IPS-18c (cell line): ENCODE data around the gene ZSCAN30.

Source experiments
- H3K4me3 ChIP-seq: 2 replicates; pipeline ENCODE4 v1.7.0; 2013; ENCODE audit warnings: low read depth, mild to moderate bottlenecking, low read length, moderate library complexity; ENCODE audit not compliant: insufficient read depth
- H3K9me3 ChIP-seq: one replicate; pipeline ENCODE4 v1.6.1; 2013; ENCODE audit warnings: mild to moderate bottlenecking, low read length, moderate library complexity; ENCODE audit not compliant: control insufficient read depth, insufficient read depth

ZSCAN30 gene

GRCh38 chr18:35289293-35289692 lies 736 bp downstream of the ZSCAN30 start:
- Histone ChIP-seq H3K4me3 (peak overlapping the region; percentile 94), H3K9me3 (peaks cover 7% of the 10 kb centered on the region)

GRCh38 chr18:35284841-35285240 lies 5.2 kb downstream of the ZSCAN30 start:
- Histone ChIP-seq H3K9me3 (peaks cover 7% of the 10 kb centered on the region), H3K4me3 (no peak overlapping the region; the same call in 1 of the 2 replicates)

- H3K9me3 ChIP-seq, result peaks cover 9% of the 10 kb centered on the region
- no peak overlapping the region; the same call in 1 of the 2 replicates for H3K4me3 ChIP-seq
These were observed 5.9 kb downstream of the ZSCAN30 start for GRCh38 chr18:35283923-35284794.

- H3K9me3 ChIP-seq, result peaks cover 10% of the 10 kb centered on the region
- no peak overlapping the region for H3K4me3 ChIP-seq
These were observed 7.7 kb downstream of the ZSCAN30 start for GRCh38 chr18:35282353-35282752.

GRCh38 chr18:35278969-35279368 lies 11.1 kb downstream of the ZSCAN30 start:
- Histone ChIP-seq H3K9me3 (peaks cover 2% of the 10 kb centered on the region), H3K4me3 (no peak overlapping the region)

GRCh38 chr18:35278085-35278484 lies 11.9 kb downstream of the ZSCAN30 start:
- peaks cover 2% of the 10 kb centered on the region for H3K9me3 ChIP-seq
- H3K4me3 ChIP-seq, result no peak overlapping the region

- Histone ChIP-seq H3K4me3 (no peak overlapping the region), H3K9me3 (peaks cover 2% of the 10 kb centered on the region)
These were observed 12.4 kb downstream of the ZSCAN30 start for GRCh38 chr18:35277633-35278032.

- Histone ChIP-seq H3K4me3 (no peak overlapping the region), H3K9me3 (peaks cover 2% of the 10 kb centered on the region)
These were observed 13.8 kb downstream of the ZSCAN30 start for GRCh38 chr18:35276267-35276666.

GRCh38 chr18:35271656-35272055 lies 18.4 kb downstream of the ZSCAN30 start:
- H3K9me3 ChIP-seq, result peaks cover 6% of the 10 kb centered on the region
- no peak overlapping the region for H3K4me3 ChIP-seq

- Histone ChIP-seq H3K9me3 (peaks cover 6% of the 10 kb centered on the region), H3K4me3 (no peak overlapping the region)
These were observed 21.2 kb downstream of the ZSCAN30 start for GRCh38 chr18:35268821-35269220.

GRCh38 chr18:35267809-35268208 lies 22.2 kb downstream of the ZSCAN30 start:
- no peak overlapping the region for H3K4me3 ChIP-seq
- peaks cover 6% of the 10 kb centered on the region for H3K9me3 ChIP-seq

- H3K9me3 ChIP-seq, result peaks cover 6% of the 10 kb centered on the region
- peak overlapping the region; percentile 9; the same call in 1 of the 2 replicates for H3K4me3 ChIP-seq
These were observed 22.8 kb downstream of the ZSCAN30 start for GRCh38 chr18:35267161-35267651.

GRCh38 chr18:35264409-35264808 lies 25.6 kb downstream of the ZSCAN30 start:
- peaks cover 6% of the 10 kb centered on the region for H3K9me3 ChIP-seq
- no peak overlapping the region for H3K4me3 ChIP-seq

GRCh38 chr18:35256947-35257346 lies 33.1 kb downstream of the ZSCAN30 start:
- Histone ChIP-seq H3K4me3 (no peak overlapping the region), H3K9me3 (no peaks in the 10 kb centered on the region)

GRCh38 chr18:35253655-35254287 lies 36.3 kb downstream of the ZSCAN30 start:
- no peak overlapping the region for H3K4me3 ChIP-seq
- H3K9me3 ChIP-seq, result no peaks in the 10 kb centered on the region

GRCh38 chr18:35252466-35252865 lies 37.6 kb downstream of the ZSCAN30 start:
- H3K4me3 ChIP-seq, result no peak overlapping the region
- H3K9me3 ChIP-seq, result no peaks in the 10 kb centered on the region

- Histone ChIP-seq H3K9me3 (no peaks in the 10 kb centered on the region), H3K4me3 (no peak overlapping the region)
These were observed 41.6 kb downstream of the ZSCAN30 start for GRCh38 chr18:35248429-35248828.
